ENCODE measurements around the gene OPALIN. TPM values are rescaled to one million over a fixed set of nuclear protein-coding genes. Genes with fewer than 3 reads are reported as not detected.

OPALIN gene, protein sequence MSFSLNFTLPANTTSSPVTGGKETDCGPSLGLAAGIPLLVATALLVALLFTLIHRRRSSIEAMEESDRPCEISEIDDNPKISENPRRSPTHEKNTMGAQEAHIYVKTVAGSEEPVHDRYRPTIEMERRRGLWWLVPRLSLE
- not detected for polyA plus RNA-seq (ENCODE audit: insufficient read length in 10 of 10)
- long read RNA-seq, donor 1 = 0 reads
- long read RNA-seq, donor 2 = 0 reads
- long read RNA-seq, donor 3 = 0 reads
- long read RNA-seq, donor 4 = 0 reads
- long read RNA-seq, donor 5 = 0 reads
- long read RNA-seq, donor 6 = 0 reads
- long read RNA-seq, donor 7 = 0 reads
- long read RNA-seq, donor 8 = 0 reads
- long read RNA-seq, donor 9 = 0 reads

DNA sequence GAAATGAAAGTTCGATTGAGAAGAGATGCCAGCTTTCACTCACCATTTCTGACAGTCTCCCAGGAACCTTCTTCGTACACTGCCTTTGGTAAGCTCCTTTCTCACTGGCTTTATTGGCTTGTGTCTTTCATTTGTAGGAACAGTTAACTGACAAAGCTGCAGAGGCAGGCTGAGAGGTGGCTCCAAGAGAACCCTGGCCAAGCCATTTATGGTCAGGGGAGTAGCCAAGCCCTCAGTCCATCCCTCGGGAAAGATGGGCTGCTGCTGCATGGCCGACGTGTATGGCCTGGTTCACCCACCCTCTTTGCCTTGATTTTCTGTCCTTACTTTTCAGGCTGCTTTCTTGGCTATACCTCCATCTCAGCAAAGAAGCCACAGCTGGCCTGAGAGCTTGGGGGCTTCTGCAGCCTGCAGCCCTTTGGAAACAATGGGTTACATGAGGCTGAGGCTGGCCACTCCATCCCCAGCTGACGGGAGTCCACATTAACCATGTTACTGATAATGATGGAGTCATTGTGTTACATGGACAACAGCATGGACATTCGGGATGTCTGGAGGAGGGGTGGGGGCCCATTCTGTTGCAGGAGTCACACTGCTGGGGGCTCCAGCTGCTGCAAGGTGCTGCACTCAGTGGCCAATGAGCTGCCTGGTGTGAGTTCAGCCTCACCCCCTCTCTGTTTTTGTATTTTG lies at the start of gene OPALIN:
TSS of gene OPALIN (minus strand) at position 152 of the 690 bp plus-strand sequence. CDS start at position 46, 106 bp downstream.
- DNase-seq = no peak

DNA sequence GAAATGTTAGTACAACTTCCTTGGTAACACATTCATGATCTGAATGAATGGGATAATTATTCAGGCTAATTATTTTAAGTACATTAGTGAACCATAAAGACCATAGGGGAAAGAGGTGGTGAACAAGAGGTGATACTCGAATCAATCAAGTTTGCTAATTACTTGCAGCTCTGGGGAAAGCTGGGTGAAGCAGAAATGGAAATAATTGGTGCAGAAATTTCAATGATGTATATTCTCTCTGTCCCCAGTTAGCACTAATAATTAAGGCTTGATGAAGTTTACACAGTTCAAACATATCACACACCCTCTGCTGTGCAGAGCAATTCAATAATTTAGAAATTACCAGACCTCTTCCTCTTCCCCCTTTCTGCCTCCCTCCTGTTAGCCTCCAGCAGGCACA lies 49.4 kb upstream of the OPALIN start:
- no peak for DNase-seq

DNA sequence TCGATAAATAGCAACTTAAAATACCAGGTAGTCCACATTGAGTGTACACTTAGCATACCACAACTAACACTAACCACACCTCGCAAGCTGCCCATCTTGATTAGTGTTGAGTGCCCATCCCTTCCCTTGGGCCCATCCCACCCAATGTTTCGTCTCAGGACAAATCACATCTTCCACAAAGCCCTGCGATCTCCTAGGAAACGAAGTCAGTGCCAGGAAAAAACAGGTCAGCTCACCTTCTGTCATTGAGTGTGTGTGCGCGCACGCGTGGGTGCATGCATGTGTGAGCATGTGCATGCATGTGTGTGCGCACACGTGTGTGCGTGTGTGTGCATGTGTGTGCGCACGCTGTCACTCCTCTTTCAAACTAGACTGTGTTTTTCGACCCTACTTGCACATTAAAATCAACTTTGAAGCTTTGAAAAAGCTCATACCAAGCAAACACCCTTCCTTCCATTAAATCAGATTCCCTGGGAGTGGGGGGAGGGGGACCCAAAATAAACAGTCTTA lies 48.8 kb upstream of the OPALIN start:
- no peak for DNase-seq

DNA sequence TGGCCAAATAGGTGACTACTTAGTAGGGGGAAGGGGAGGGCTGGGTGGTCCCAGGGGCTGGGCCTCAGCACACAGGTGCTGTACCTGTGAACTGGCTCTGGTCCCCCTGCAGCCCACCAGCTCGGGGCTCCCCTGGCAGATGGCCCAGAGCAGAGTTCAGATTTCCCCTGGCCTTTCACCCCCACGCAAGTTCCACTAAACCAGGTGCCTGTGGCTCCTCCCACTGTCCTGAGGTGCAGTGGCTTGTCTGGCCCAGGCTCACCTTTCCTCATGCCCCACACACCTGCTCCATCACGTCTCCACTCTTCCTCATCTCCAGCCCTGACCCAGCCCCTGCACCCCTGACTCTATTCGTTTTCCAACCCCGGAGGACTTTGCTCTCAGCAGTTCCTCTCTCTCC lies 47.3 kb upstream of the OPALIN start:
- no peak for DNase-seq

DNA sequence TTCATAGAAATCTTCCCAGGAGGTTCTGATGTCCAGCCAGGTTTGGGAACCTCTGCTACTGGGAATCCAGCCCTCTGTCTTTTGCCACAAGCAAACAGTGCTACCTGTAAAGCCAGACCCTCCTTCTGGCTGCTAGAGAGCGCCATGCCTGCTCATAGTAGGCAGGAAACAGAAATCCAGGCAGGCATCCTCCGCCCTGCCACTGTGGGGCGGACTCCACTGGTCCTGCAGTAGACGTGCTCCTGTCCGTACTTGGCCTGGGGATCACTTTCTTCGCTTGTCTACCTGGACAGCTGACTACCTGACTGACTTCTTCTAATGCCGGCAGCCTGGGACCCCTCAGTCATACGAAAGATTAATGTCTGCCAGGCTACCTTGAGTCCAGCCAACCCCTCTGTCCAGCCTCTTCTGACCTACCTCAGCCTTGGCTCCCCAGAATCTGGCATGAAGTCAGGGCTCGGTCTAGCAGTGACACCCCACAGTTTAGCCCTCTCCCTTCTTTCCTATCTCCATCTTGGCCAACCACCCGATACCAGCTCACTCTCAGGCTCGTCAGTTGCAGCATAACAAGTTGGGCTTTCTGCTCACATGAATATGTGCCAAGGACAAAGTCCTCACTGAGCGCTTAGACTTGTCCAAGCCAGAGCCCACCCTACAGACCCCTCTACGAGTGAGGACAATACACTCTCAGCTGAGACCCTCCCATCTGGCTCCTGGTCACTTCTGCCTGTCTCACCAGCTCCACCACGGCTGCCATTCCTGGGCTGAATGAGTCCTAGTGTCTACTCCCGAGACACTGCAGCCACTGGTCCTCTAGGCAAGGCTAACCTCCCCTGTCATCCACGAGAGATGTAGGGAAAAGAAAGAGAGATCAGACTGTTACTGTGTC lies 43.9 kb upstream of the OPALIN start:
- no peak for DNase-seq

DNA sequence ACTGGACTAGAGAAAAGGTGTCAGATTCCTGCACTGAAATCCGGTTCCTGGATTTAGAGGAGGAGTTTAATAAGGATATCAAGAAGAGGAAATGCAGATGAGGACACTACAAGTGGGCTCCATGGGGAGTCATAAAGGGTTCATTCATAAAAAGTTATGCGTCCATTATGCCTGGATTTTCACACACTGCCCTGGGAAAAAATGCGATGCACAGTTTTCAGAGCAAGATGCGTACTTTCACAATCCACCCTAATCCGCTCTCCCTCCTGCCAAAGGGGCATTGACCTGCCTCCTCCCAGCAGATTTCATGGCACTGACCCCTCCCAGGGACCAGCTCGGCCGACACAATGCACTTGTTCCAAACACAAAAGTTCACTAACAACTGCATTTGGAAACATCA lies 42.2 kb upstream of the OPALIN start:
- DNase-seq = peak in 1 of 3 donors; percentile 39

DNA sequence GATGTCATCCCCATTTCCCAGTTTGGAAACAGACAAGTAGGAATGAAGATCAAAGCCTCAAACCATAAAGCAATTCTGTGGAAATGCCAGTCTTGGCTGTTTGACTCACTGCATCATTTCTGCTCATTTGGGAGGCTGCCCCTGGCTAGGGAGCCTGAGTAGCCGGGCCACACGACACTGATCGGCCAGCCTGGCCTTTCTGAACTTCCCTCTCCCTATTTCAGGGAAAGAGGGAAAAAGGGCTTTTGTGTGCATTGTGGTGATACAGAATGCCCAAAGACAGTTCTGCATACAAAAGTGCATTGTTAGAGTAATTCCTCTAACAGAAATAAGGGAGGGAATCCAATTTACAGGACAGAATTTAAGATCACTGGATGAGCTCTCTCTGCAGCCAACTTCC lies 41.7 kb upstream of the OPALIN start:
- no peak for DNase-seq

DNA sequence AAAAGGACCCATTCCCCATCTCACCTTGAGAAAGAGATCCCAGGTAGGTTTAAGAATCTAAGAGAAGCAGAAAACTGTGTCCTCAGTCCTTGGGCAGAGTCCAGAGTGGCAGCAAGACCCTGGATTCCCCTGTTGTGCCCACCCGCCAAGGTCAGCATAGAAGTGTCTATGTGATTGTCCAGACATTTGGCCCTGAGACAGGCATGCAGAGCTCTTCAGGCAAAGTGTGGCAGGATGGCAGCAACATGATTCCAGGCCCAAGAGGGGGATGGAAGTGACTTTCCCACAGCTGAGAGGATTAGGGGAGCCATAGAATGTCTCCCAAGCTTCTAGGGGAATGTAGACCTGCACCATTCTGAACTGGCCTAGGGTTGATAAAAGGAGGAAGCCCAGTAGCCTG lies 39.1 kb upstream of the OPALIN start:
- DNase-seq = no peak

DNA sequence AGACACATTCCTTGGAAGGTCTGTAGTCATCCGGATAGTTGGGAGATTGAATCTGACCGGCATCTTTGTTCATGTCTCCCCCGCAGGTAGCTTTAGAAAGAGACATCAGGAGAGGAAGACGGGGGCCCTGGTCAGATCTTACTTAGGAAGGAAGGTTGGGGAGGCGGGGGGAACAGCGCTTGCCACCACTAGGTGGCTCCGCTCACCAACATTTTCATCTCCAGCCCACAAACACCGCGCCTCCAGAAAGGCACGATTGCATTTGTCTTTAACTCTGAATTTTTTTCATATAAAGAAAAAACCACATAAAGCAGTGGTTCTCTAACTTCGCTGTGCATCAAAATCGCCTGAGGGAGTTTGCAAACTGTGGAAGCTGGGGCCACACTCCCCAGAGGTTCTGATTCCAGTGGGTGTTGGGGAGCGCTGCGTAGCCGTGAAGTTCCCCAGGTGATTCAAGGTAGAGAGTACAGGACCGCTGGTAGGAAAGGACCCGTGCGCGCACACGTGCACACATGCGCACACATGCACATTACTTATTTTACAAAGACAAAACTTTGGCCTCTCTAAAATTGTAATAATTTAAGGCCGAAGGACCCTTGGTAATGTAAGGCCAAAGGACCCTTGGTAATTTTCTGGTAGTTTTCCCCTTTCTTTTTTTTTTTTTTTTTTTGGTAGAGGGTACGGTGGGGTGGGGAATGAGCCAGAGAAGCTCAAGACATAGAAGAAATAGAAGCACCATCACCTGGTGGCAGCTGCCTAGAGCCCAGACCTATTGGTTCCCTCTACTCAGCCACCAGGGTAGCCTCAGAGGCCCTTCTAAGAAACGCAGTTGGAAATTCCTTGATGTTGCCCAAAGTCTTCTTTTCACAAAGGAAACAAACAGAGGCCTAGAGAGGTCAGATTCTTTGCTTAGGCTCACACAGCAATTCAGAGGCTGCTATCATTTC lies 37.4 kb upstream of the OPALIN start:
- DNase-seq = peak; percentile 49 to 90 (median 84)

DNA sequence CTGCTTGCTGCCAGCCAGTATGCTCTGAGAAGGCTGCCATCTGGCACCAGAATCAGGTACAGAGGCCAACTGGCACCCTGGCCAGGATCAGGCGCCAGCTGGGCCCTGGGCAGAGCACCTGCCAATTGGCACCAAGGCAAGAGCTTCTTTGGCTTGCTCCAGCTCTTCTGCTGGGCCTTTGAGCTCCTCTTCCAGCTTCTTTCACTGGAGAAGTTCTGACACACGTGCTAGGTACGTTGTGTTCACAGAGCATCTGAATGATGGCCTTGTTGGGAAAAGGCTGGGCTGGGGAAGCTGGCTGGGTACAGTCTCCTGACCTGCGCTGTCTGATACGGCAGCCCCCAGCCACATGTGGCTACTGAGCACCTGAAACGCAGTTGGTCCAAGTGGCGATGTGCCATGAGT lies 31.7 kb upstream of the OPALIN start:
- peak in 2 of 3 donors; percentile 40 to 67 for DNase-seq

DNA sequence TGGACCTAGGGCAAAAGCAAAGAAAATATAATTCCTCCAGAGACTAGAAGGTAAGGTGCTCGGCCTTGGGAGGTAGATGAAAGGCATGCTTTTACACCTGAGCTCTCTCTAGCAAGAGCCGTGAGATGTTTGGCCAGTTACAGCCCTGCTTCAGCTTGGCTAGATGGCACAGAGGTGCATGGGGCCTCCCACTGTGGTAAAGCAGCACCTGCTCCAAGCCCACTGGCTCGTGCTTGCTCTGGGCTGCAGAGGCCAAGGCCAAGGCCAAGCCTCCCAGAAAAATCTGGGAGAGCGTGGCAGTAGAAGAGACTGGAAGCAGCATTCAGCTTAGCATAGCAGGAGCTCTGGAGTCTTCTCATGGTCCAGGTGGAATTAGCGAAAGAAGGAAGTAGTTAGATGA lies 31.0 kb upstream of the OPALIN start:
- no peak for DNase-seq

DNA sequence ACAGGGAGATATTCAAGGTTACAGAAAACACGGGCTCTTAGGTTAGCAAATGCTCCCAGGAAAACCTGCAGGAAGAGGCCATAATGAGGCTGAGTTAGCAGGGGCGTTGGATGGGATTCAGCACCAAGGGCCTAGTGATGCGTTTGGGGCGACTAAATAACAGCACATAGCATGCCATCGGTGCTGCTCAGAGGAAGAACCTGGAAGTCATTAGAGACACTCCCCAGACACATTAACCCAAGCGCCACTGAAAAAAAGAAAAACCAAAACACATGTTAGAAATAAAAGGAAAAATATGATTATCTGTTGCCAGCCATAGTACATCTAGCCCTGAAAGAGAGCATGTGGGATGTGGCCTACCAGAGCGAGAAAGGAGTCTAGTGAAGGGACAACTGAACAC lies 28.8 kb upstream of the OPALIN start:
- peak in 1 of 3 donors; percentile 40 for DNase-seq

DNA sequence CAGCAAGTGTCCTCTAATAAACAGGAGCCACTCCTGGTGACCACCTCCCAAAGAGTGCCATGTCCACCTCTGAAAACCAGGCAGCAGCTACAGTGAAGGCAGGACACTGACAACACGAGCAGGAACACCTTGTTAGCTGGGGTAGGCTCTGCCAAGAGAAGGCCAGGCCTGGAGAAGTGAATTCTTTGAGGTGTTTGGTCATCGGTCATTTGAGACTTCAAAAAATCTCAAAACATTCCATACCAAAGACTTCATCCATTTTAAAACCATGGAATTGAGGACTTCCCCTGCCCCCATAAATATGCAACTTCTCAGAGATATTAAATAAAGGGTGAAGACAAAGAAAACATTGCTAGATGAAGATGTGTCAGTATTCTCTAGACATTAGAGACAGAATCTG lies 28.4 kb upstream of the OPALIN start:
- DNase-seq = peak in 1 of 3 donors; percentile 30

DNA sequence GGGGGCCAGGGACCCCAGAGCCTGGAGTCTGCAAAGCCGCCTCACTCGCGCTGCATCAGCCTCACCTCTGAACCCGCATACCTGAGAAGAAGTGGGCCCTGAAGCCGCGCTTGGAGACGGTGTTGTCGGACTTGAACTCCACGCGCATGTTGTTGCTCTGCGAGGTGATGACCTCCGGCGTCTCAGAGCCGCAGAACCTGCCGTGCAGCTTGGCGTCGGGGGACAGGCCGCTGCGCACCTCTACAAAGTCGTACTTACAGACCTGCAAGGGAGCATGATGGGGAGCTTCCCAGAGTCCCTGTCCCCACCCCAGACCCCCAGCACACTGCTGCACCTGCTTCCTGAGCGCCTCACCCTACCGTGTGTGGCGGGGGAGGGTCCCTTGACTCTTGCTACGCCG lies 25.7 kb upstream of the OPALIN start:
- DNase-seq = no peak

DNA sequence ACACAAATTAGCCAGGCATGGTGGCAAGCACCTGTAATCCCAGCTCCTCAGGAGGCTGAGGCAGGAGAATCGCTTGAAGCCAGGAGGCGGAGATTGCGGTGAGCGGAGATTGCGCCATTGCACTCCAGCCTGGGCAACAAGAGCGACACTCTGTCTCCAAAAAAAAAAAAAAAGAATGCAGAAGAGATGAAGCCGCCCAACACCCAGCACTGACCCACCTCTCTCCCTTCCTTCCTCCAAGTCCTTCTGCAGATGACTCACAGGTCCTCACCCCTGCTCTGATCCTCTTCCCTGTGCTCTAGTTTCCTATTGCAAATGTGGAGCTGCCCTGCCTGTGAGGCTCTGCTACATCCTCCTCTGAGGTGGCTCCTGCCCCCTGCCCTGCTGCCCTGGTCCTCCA lies 22.0 kb upstream of the OPALIN start:
- no peak for DNase-seq

DNA sequence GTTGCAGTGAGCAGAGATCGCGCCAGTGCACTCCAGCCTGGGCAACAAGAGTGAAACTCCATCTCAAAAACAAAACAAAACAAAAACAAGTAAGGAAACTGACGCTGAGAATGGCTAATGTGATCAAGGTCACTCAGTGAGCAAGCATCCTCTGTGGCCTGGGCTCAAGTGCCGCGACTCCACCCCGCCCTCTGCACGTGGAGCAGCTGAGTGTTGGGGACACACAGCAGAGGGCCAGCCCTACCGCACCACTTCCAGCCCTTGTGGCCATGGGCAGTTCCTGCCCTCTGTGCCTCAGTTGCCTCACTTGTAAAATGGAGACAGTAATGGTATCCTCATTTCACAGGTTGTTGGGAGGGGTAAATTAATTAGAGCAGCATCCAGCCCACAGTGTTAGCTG lies 21.0 kb upstream of the OPALIN start:
- no peak for DNase-seq

DNA sequence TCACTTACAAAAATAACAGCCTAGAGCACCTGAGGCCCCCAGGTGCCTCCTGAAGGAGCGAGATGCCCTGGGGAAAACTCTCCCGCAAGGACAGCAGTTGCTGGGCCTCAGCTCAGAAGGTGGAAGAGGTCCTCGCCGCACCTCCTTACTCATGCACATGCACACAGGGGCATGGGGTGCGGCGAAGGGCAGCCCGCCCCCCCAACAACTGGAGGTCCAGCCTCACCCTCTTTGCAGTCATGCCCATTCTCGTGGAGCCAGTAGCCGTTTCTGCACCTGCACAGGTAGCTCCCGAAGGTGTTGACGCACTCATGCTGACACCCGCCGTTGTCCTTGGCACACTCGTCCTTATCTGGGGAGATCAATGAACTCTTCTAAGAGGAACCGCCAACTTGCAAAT lies 19.9 kb upstream of the OPALIN start:
- DNase-seq = no peak

DNA sequence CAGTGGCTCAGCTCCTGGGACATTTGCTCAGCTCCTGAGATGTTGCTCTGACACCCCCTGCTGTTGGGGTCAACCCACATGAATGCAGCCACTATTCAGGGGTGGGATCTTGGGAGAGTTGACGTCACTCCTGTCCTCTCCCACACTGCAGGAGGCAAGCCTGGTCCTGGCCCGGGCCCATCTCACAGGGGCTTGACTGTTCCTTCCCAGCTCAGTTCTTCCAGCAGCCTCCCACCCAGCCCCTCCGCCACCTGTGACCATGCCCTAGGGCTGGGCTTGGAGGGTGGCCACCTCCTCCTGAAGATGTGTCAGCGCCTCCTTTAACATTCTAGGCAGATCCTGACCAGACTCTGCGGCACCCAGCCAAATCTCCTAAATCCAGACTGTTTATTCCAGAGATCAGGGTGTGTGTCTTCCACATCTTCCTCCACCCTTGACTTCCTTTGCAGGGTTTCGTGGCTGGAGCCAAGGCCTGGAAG lies 19.1 kb upstream of the OPALIN start:
- DNase-seq = peak in 1 of 3 donors; percentile 46

DNA sequence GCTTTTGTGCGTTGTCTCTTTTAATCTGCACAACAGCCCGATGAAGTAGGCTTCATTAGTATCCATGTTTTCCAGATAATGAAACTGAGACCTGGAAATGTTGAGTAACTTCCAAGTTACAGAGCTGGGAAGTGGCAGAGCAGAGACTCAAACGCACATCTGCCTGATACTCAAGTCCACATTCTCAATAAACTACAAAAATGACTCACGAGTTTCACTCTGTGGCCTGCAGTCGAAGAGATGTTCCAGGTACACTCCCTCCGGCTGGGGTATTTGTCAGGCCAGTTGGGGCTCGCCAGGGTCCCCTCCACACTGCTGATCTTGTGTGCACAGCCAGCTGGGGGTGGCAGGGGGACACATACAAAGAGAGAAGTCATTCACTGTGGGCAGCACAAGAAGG lies 17.7 kb upstream of the OPALIN start:
- DNase-seq = no peak

DNA sequence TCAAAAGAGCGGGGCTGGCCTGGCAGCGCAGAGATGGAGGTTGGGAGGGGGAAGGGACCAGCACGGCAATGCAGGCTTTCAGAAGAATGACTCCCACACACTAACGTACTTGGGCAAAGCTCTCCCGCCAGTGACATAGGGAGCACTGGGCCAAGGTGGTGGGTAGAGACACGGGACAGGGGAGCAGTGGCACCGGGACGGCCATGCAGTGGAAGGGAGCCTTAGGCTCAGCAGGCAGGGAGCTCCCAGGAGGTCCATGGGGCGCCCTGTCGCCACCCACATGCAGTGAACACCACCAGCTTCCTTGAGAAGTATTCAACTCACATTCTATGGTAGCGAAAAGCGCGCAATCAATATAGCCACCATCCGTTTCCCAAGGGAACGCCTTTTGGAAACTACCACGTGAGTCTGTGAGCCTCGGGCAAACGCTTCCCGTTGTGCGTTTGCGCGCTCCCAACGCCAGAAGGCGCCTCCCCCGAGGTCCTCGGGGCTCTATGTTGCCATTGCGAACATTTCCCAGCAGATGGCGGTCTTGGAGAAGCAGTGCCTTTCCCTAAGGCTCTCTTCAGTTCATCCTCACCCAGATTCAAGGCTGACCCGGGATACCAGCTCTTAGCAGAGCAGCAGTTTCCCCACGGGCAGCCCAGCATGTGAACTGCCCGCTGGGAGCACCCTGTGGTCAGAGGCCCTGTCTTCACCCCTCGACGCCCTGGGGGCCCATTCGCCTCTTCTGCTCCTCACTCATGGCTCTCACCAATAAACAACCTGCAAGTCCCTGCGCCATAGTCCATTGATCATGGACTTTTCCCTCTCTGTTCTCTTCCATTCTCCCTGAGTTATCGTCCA lies 16.4 kb upstream of the OPALIN start:
- peak; percentile 84 to 94 (median 89) for DNase-seq

Measured in muscle of back (tissue), 13 donors.